HL-60/S4 treated with phorbol 12-myristate 13-acetate at 8.2 ng/mL for 4 days and 3 days (cell line): ENCODE results near the gene SDK2.

Experiments
- in situ Hi-C: fragments of 300-500 bp; cut with MboI; formaldehyde crosslinking; loops from 2 replicates; pipeline ENCODE4 v1.15.0; 2022; ENCODE audit warnings: low sequenced_read_pairs

Gene SDK2

GRCh38 chr17:73360961-73361761 lies 283.1 kb downstream of the SDK2 start:
- in situ Hi-C loops = loop anchor here (25.0 kb wide), 2 partner anchors 624 to 799 kb away; no protein-coding TSS in a partner anchor

- in situ Hi-C loops = loop anchor here (25.0 kb wide), 2 partner anchors 623 to 798 kb away; no protein-coding TSS in a partner anchor
Observed at GRCh38 chr17:73359987-73360410, 284.2 kb downstream of the SDK2 start.

DNA sequence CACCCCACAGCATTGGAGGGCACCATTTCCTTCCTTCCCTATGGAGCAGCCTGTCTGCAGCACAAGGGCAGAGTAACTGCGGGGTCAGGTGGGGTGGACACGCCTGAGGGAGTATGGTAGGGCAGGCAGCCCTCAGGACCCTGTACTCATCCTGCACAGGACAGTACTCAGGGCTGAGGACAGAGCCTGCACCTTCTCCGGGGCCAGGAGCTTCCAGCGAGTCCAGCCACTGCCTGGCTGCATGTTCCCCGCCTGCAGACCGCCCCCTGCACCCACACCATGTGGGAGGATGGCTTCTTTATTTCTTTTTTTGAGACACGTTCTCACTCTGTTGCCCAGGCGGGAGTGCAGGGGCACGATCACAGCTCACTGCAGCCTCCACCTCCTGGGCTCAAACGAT lies 284.9 kb downstream of the SDK2 start:
- in situ Hi-C loops = loop anchor here (25.0 kb wide), 2 partner anchors 622 to 797 kb away; no protein-coding TSS in a partner anchor

- in situ Hi-C loops = loop anchor here (25.0 kb wide), 2 partner anchors 621 to 796 kb away; no protein-coding TSS in a partner anchor
Observed at GRCh38 chr17:73358668-73359067, 285.6 kb downstream of the SDK2 start.

- in situ Hi-C loops = loop anchor here (25.0 kb wide), 2 partner anchors 621 to 796 kb away; no protein-coding TSS in a partner anchor
Observed at GRCh38 chr17:73357981-73358380, 286.3 kb downstream of the SDK2 start.

GRCh38 chr17:73357318-73357717 lies 286.9 kb downstream of the SDK2 start:
- in situ Hi-C loops = loop anchor here (25.0 kb wide), 2 partner anchors 620 to 795 kb away; no protein-coding TSS in a partner anchor

DNA sequence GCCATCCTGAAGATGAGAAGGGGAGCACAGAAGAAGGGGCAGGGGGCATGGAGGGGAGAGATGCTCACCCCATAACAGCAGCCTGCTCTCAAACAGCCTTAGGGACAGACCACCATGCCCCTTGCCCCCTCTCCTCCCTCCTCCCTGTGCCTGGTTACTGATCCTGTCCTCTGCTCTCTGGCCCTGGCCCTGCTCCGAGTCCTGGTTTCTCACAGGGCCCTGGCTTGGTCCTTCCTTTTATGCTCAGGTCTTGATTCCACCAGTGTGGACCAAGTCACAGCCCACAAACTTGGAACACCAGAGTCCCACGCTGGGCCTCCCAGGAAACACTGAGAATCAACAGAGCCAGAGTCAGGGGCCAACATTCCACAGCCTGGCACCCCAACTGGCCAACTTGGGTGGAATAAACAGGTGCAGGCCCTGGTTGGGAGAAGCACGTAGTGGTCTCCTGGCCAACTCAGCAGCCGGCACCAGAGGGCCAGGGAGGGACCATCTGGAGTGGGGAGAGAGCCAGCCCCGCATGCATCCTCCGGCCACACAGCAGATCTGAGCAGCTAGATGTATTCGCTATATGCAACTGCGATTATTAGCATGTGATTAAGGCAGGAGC lies 287.6 kb downstream of the SDK2 start:
- in situ Hi-C loops = loop anchor here (25.0 kb wide), 2 partner anchors 619 to 794 kb away; no protein-coding TSS in a partner anchor

DNA sequence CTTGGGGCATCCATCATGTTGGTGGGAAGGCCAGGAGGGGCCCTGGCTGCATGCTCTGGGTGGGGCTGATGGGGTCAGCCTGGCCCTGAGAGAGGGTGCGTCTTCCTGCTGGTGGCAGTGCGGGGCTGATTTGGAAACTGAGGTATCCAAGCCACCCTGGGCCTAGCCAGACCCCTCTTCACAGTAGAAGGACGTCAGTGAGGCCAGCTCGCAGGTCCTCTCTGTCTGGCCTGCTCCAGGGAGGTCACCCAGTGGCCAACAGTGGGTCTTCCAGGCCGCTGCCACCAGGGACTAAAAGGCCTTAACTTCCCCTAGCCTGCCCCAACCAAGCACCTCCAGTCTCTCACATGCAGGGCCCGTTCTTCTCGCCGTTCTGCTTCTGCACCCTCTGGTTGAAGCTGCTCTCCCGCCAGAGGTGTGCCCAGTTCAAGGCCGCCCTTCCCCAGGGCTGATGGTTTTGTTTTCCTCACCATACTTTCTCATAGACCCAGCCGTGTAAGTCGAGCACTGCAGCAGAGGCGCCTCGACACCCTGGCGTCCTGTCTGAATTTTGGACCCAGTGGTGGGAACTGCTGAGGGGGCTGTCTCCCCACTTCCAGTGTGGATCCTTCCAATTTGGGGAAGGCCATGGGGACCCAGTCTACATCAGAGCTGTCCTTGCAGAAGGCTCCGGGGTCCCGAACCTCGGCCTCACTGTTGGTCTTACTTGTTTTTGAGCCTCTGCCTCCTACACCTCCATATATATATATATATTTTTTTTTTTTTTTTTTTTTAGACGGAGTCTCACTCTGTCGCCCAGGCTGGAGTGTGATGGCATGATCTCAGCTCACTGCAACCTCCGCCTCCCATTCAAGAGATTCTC lies 289.6 kb downstream of the SDK2 start:
- in situ Hi-C loops = loop anchor here (25.0 kb wide), 2 partner anchors 617 to 792 kb away; no protein-coding TSS in a partner anchor

- in situ Hi-C loops = loop anchor here (25.0 kb wide), 2 partner anchors 615 to 790 kb away; no protein-coding TSS in a partner anchor
Observed at GRCh38 chr17:73352261-73352660, 292.0 kb downstream of the SDK2 start.

GRCh38 chr17:73351764-73352163 lies 292.5 kb downstream of the SDK2 start:
- in situ Hi-C loops = loop anchor here (25.0 kb wide), 2 partner anchors 614 to 789 kb away; no protein-coding TSS in a partner anchor

DNA sequence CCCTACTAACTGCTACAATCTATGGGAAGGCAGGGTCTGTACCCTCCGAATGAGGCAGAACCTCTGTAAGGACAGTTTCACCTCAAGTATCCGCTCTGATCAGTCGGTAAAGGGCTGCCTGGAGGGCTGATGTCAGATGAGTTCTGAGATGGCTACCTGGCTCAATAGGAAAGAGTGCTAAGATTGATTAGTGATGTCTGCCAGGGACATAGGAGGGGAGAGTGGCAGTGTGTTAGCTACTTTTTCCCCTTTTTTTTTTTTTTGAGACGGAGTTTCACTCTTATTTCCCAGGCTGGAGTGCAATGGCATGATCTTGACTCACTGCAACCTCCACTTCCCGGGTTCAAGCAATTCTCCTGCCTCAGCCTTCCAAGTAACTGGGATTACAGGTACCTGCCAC lies 293.4 kb downstream of the SDK2 start:
- in situ Hi-C loops = loop anchor here (25.0 kb wide), 2 partner anchors 614 to 789 kb away; no protein-coding TSS in a partner anchor

- in situ Hi-C loops = loop anchor here (25.0 kb wide), 2 partner anchors 612 to 787 kb away; no protein-coding TSS in a partner anchor
Observed at GRCh38 chr17:73349647-73350046, 294.6 kb downstream of the SDK2 start.

DNA sequence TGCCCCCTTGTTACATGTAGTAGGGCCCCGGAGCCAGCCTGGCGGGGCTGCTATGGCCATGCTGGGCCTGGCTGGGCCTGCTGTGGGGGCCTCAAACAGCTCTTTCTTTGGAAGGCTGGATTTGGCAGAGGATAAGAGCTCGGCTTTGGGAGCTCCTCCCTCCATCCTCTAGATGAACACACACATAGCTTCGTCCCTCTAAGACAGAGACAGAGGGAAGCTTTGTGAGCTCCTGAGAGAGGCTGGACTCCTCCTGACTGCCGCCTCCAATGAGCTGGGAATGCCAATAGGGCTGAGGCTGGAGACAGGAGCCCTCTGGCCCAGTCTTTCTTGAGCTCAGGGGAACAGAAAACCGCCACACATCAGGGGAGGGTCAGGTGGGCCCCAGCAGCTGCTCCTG lies 295.1 kb downstream of the SDK2 start:
- in situ Hi-C loops = no loop called here

DNA sequence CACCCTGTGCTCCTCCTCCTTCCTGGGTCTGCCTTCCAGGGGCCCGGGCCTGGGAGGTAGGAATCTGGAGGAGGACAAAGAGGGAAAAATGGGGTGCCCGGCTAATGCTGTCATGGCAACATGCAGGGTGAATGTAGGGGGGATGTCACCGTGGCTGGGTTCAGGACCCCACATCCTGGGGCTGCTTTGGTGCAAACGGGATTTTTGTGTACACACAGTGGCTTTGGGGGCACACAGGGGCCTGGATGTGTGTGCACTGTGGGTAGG lies 295.5 kb downstream of the SDK2 start:
- in situ Hi-C loops = no loop called here

- in situ Hi-C loops = no loop called here
Observed at GRCh38 chr17:73348018-73348828, 296.0 kb downstream of the SDK2 start.

- in situ Hi-C loops = no loop called here
Observed at GRCh38 chr17:73347351-73347750, 296.9 kb downstream of the SDK2 start.

- in situ Hi-C loops = no loop called here
Observed at GRCh38 chr17:73346501-73347162, 297.6 kb downstream of the SDK2 start.

DNA sequence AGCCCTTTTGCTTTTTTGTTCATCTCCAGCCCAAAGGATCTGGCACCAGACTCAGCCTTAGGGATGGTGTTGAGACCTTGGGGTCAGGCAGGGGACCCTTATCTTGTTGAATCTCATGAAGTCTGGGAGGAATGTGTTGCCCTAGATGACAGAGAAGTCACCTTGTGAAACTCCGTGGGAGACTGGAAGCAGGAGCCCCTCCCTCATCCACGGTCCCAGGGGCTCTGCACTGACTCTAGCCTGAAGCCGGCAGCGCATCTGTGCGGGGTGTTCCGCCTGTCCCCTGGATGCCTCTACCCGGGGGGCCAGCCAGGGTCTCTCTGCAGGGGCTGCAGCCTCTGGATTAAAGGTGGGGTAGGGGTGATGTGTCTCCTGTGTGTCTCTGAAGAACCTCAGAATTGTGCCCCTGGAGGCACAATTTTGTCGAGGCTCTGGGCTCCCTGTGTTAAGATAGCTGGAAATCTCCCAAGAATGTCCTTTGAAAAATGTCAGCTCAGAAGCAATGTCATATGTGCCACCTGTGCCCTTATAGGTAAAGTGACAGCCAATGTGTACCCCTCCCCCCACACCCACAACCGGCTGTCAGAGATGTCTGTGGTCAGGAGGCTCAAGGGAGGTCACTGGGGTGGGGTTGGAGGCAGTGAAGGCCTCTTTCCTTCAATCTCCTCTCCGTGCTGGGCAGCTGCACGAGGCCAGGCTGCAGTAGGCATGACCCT lies 300.3 kb downstream of the SDK2 start:
- in situ Hi-C loops = no loop called here

DNA sequence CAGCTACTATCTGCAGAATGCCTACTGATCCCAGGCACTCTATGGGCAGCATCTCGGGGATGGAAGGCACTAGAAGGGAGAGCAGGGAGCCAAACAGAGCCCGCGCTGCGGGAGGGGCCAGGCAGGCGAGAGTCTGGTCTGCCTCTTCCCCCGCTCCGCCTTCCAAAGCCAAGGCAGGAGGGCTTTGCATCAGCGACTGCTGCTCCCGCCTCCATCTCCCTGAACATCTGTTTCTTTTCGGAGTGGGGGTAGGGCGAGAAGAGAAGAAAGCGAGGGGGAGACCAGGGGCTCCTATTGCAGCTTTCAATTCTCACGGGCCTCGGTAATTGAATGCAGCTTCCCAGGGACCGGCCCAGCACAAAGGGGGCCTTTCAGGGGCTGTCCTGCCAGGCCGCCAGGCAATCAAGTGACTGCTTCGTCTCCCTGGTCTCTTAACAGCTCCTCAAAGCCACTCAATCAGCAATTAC lies 301.0 kb downstream of the SDK2 start:
- in situ Hi-C loops = no loop called here
